ENCODE data around the gene ANKEF1. TPM values are rescaled to one million over a fixed set of nuclear protein-coding genes. Genes with fewer than 3 reads are reported as not detected.

Gene ANKEF1
- total RNA-seq = 10 to 100 TPM in 1 of 4 donors, 1 to 10 TPM in 3; 5.1 to 10.8 (median 8.7) TPM

DNA sequence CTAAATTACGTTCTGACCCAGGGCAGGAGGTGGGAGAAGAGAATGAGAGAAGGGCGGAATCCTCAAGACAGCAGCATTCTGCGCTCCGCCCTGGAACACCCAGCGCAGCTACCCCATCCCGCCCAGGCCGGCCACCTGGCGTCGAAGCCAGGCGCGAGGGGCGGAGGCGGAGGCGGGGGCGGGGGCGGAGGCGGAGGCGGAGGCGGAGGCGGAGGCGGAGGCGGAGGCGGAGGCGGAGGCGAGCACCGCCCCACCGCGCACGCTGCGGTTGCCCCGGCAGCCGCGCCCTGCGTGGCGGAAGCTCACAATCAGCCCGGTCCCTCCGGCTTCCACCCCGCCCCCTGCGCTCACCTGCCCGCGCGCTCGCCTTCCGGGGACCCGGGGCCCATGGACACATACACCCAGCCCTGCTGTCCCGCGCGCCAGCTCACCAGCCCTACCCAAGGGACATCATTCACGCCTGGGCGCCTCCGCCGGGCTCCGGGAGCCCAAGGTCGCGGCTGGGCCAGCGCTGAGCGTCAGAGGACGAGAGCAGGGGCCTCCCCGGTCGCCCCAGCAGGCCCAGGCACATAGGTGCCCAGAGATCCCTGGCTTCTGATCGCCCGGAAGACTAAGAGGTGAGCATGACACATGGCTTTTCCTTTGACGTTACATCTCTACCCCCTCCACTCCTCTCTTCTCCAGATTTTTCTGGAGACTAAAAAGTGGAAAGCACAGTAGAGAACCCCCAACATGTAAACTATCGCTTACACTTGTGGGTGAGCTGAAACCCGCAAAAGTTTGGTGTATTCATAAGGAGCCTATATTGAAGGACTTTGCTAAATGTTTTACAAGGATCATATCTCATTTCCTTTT, at the start of gene ANKEF1:
Gene ANKEF1, plus strand, starts transcription at position 271 of the 855 bp plus-strand sequence. CDS start 3,315 bp downstream, outside the sequence.
- TF ChIP-seq CTCF (IDR thresholded peaks at IDR 0.05; ENCODE audit: low read depth) = no peak

- TF ChIP-seq CTCF (IDR thresholded peaks at IDR 0.05; ENCODE audit: low read depth) = no peak
Measured at GRCh38 chr20:9985281-9985680, 49.5 kb upstream of the ANKEF1 start.

- no peak for TF ChIP-seq CTCF (IDR thresholded peaks at IDR 0.05; ENCODE audit: low read depth)
Measured at GRCh38 chr20:9985773-9986172, 49.0 kb upstream of the ANKEF1 start.

GRCh38 chr20:9989066-9989724, 45.6 kb upstream of the ANKEF1 start:
- no peak for TF ChIP-seq CTCF (IDR thresholded peaks at IDR 0.05; ENCODE audit: low read depth)

DNA sequence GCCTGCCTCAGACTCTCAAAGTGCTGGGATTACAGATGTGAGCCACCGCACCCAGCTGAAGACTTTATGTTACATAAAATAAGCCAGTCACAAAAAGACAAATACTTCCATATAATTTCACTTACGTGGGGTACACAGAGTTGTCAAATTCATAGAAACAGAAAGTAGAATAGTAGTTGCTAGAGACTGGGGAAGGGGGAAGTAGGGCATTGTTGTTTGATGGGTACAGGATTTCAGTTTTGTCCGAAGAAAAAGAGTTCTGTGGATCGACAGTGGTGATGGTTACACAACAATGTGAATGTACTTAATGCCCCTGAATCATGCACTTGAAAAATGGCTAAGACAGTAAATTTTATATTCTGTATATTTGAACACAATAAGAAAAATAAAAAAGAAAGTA, 41.6 kb upstream of the ANKEF1 start:
- TF ChIP-seq CTCF (IDR thresholded peaks at IDR 0.05; ENCODE audit: low read depth) = no peak

GRCh38 chr20:9994676-9995075, 40.1 kb upstream of the ANKEF1 start:
- TF ChIP-seq CTCF (IDR thresholded peaks at IDR 0.05; ENCODE audit: low read depth) = no peak

DNA sequence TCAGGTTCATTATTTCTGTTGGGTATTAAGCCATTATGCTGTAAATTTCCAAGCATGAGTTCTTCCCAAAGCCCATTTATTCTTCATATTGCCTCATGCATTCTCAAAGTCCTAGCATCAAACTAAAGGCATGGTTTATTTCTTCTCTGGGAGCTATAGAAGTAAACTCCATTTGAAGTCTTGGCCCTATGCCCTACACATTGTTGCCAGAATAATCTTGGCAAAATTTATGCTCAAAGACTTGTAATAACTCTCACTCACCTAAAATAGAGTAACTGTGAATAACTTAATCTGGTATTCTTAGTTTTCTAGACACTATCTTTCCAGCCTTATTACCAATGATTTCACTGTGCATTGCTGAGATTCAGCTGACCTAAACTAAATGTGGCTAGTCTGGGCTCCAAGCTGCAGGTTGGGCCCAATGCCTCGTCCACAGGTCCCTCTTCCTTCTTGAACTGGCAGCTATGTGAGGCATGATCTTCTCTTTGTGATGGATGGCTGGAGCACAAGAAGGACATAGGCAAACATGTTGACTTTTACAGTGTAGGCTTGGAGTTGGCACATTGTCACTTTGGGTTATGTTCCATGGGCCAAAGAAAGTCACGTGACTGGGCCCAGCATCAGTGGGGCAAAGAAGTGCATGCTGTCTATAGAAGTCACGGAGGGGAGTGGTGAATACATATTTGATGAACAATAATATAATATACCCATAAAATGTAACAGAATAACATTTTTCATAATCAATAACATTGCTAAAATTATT, 39.1 kb upstream of the ANKEF1 start:
- TF ChIP-seq CTCF (IDR thresholded peaks at IDR 0.05; ENCODE audit: low read depth) = no peak

All from subcutaneous adipose tissue (tissue), 4 donors.